HG03039 (cell line): ENCODE measurements around the gene MCF2L.
"Not testable (repeated sequence)": the region's sequence is repeated elsewhere in the genome, so short reads cannot be mapped to it uniquely, and the experiment has no call there.

Experiments used
- ATAC-seq: cut with Tn5 transposase; IDR thresholded peaks from one replicate; pipeline ENCODE4 v1.9.1; 2021; ENCODE audit warnings: mild to moderate bottlenecking, moderate library complexity; ENCODE audit not compliant: unreplicated experiment

MCF2L gene

DNA sequence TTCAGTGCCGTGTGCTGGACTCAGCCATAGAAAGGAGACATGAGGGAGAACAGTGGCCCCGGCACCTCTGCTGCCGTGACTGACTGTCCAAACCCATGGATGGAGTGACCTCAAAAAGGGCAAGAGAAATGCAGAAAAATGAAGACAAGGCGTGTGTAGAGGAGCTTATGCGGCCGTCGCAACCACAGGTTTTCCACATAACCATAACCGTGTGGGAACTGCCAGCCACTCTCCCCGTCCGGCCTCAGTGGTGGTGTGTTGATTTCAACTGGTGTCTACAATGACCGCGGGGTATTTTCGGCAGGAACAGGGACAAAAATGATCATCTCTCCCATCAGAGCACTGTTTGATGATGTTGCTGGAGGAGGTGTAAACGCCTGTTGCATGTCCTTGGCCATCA is 93.7 kb downstream of the MCF2L start:
- no peak for ATAC-seq

DNA sequence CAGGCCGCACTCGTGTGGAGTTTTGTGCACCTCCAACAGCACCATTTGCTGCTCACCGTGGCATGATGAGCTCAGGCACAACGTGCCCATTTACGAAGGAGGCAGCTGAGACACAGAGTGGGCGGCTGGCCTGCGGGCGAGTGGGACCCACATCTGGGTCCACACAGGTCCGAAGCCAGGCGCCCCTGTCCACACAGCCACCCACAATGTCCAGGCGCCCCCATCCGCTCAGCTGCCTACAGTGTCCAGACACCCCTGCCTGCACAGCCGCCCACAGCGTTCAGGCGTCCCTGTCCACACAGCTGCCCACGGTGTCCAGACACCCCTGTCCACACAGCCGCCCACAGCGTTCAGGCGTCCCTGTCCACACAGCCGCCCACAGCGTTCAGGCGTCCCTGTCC is 94.1 kb downstream of the MCF2L start:
- no peak for ATAC-seq

DNA sequence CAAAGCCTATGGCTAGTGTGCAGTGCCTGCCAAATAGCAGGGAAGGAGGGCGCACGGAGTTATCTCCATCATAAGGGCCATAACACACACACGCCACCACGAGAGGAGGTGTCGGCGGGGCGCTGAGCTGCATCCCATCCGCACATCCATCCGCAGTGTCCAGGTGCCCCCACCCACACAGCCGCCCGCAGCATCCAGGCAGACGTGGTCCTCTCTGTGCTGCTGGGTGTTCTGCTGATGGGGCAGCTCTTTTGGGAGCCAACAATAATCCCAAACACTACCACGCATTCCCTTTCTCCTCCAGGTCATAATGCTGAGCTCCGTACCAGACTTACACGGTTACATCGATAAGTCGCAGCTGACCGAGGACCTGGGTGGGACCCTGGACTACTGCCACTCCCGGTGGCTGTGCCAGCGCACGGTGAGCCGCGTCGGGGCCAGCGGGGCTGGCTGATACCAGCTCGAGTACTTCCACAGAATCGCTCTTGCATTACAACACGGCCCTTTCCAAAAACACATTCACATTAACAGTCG is 95.1 kb downstream of the MCF2L start:
- no peak for ATAC-seq

DNA sequence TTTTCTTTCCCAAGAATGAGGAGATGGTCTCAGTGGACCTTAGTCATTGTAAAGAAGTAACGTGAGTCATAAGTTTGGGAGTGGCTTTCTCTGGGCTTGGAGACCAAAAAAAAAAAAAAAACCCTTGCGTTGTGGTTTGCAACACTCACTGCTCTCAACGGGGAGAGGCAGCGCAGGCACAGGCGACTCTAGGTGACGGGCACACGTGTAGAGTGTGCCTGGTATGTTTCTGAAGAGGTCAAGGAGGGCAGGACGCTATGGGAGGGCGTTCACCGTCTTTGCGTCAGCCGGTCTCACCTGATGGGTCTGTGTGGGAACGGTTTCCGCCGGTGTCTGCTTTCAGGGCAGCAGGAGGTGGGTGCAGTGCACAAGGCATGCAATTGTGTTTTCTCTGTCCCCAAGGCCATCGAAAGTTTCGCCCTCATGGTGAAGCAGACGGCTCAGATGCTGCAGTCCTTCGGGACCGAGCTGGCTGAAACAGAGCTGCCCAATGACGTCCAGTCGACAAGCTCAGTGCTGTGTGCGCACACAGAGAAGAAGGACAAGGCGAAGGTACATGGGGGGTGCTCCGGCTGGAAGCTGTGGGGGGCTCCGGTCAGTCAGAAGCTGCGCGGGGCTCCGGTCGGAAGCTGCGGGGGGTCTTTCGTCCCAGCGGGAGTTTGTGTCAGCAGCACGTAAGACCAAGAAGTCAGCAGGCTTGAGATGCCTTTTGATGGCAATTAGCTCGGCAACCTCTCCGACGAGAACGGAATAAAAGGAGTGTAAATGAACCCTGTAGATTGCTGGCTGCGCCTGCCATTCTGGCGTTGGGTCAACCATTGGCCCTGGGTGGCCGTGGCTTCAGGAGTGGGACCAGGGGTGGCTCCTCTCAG is 95.8 kb downstream of the MCF2L start:
- ATAC-seq: no peak

DNA sequence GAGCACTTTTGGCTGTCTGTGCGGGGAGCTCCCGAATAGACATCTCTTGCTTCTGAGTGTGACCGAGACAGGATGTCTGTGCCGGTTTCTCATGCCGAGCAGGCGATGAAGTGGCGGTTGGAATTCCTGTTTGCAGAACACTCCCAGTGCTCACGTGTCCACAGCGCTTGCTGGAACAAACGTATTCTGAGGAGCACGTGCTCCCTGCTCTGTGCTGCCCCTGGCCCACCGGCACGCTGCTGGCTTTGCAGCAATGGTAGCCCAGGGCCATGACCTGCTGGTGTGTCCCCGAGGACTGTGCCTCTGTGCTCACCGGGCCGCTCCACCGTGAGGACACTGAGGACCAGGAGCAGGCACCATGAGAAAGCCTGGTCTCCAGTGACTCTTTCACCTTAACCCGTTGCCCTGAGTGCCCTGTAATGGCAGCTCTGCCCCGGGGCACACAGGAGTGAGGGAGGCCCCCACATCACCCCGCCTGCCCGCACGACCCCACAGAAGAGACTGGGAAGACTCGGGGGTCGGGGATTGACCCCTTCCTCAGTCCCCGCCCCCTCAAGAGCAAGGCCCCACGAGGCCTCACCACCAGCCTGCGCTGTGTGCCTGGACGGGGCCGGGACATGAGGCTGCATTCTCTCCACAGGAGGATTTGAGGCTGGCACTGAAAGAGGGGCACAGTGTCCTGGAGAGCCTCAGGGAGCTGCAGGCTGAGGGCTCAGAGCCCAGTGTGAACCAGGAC is 96.6 kb downstream of the MCF2L start:
- no peak for ATAC-seq

DNA sequence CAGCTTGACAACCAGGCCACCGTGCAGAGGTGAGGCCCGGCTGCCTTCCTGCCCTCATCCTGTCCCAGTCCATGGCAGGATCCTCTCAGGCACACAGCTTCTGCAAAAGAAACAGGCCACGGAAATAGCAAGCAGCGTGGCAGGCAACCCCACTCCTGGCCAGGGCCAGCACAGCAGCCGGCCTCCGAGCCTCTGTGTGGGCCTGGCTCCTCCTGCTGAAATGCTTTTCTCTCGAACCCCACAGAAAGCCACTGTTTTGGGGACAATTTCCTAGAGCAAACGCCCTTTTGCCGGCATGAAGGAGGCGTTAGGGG is 97.1 kb downstream of the MCF2L start:
- ATAC-seq: no peak

DNA sequence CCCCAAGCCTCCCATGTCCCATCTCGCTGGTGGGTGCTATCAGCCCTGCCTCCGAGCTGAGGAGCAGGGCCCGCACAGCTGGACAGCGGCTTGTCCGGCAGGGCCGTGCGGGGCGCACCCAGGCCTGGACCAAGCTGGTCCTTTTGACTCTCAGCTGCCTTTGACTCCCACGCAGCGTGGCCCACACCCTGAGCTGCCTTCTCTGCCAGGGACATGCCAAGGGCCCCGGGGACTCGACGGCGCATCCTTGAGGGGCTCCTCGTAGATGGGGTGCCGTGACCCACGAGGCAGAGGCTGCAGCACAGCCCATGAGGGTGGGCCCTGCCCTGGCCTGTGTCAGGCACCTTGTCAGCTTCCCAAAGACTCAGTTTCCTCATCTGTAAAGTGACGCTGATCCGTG is 97.7 kb downstream of the MCF2L start:
- ATAC-seq: no peak

DNA sequence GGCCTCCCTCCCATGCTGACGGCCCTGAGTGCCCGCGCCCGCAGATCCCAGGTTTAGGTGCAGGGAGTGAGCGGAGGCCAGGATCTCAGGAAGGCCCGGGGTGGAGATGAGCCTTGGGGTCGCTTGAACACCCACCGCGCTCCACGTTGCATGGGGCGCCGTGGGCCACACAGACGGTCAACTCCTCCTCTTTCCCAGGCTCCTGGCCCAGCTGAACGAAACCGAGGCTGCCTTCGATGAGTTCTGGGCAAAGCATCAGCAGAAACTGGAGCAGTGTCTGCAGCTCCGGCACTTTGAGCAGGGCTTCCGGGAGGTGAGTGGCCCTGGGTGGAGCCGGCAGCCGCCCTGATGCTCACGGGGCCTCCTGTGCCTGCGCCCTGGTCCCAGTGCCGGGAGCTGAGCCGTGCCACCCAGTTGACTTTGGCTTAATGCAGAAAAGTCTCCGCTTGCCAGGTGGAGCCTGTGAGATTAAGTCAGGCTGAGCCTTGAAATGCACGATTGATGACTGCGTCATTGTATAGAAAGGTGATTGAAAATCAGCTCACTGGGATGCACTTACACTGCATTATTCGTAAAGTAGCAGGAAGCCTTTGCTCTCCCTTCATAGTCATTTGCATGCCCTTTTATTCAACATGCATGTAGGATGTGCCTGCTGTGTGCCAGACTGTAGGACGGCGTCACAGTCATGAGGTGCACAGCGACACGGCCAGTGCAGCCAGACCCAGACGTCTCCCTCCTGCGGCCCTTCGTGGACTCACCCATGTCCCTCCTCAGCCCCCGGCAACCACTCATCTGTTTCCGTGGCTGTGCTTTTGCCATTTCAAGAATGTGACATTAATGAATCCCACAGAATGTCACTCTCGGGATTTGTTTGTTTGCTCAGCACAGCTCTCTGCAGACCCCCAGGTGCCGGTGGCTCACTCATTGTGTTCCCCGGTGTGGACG is 101.1 kb downstream of the MCF2L start:
- no peak for ATAC-seq

DNA sequence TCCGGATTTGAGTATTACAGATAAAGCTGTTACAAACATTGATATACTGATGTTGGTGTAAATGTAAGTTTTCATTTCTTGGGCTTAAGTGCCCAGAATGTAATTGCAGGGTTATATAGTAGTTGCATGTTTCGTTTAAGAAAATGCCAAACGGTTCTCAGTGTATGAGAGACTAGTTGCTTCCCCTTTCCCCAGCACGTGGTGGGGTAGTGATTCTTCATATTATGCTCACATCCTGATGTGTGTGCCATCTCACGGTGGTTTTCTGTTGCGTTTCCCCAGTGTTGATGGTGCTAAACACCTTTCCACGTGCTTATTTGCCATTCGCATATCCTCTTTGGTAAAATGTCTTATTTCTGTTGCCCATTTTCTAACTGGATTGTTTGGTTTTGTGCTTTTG is 101.8 kb downstream of the MCF2L start:
- ATAC-seq: no peak

DNA sequence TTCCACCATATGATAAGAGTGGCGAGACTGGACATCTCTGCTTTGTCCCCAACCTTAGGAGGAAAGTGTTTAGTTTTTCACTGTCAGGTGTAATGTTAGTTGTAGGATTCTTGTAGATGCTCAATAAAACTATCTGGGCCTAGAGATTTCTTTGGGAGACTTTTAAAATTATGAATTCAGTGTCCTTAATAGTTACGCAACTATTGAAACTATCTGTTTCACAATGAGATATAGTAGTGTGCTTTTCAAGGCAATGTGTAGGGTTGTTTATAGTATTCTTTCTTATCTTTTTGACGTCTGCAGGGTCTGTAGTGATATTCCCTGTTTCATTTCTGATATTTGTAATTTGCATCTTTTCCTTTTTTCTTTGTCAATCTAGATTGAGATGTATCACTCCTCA is 103.4 kb downstream of the MCF2L start:
- ATAC-seq: no peak

DNA sequence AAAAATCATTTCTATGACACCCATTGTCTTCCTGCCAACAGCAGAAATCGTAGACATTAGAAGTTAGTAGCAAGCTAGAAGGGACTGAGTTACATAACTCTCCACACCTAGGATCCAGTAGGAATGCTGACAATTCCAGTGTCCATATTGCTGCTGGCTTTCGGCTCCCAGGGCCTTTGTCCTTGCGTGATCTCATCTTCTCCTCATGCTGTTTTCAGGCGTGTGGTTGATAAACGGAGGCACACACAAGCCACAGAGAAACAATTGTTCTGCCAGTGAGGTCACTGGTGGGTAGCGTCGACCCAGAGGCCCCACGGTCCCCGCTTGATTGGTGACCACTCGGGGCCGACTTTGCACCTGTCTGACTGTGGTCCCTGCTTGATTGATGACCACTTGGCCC is 104.9 kb downstream of the MCF2L start:
- no peak for ATAC-seq

DNA sequence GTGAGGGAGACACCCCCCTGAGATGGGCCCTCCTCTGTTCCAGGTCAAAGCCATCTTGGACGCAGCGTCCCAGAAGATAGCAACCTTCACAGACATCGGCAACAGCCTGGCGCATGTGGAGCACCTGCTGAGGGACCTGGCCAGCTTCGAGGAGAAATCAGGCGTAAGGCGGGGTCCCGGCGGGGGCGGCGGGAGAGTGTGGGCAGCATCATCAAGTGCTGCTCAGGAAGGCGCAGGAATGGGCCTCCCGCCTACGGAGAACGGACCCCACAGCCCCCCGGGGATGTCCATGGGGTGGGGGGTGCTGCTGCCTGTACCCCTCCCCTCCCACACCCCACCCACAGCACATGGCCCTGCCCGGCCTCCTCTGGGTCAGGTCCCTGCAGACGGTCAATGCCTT is 105.4 kb downstream of the MCF2L start:
- ATAC-seq: no peak

DNA sequence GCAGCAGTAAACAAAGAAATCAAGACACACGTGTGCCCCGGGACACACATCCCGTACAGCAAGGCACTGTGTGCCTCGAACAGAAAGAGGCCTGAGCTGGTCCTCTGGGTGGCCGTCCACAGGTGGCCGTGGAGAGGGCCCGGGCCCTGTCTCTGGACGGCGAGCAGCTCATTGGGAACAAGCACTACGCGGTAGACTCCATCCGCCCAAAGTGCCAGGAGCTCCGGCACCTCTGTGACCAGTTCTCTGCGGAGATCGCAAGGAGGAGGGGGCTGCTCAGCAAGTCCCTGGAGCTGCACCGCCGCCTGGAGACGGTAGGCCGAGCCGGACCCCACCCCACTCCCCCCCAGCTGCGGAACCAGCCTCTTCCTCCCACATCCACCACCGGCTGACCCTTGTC is 105.9 kb downstream of the MCF2L start:
- no peak for ATAC-seq

DNA sequence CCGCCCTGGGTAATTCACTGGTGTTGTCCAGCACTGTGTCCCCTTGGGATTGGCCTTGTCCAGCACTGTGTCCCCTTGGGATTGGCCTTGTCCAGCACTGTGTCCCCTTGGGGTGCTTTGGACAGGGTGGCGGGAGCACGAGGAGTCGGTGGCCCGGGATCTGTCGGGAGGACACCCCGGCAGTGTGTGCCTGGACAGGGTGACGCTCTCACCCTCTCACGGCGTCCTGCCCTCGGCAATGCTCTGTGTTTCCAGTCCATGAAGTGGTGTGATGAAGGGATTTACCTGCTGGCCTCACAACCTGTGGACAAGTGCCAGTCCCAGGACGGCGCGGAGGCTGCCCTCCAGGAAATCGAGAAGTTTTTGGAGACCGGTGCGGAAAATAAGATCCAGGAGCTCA is 106.7 kb downstream of the MCF2L start:
- ATAC-seq: no peak

DNA sequence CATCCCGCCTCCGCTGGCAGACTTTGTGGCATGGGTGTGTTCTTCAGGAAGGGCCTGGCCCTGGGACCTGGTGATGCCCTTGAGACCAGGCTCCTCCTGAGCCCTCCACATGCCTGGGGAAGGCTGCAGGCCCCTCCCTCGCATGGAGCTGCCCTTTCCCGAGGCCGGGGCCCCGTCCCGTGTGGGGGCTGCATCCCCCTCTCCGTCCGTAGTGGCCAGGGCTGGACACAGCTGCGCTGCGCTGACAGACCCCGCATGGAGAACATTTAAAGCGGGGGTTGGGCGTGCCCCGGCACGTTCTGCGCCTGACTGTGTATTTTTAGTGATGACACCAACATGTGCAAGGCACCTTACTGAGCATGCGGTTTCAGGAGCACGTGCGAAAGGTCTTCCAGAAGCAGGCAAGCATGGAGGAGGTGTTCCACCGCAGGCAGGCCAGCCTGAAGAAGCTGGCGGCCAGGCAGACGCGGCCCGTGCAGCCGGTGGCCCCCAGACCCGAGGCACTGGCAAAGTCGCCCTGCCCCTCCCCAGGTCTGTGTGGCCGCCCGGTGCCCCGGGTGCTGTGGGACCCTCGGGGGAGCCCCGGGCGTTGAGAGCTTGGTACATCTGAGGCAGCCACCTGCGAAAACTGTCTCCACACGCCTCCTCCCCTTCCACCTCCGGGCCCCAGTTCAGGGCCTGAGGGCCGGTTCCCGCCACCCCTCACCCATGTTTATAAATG is 107.8 kb downstream of the MCF2L start:
- no peak for ATAC-seq

DNA sequence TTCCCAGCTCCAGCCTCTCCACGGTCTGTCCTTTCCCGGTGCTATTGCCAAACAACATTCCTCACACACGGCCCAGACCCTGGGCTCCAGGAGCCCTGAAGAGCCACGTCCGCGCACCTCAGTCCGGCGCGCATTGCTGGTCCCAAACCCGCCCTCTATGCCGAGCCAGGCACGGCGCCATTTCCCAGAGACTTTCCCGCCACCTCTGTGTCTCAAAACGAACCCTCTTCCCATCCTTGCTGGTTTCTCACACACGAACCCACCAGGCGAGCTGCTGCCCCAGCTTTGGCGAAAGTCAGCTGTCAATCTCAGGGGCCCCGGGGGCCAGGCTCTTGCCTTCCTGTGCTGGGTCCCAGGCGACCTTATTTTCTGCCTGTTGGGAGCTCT is 108.5 kb downstream of the MCF2L start:
- ATAC-seq: no peak

DNA sequence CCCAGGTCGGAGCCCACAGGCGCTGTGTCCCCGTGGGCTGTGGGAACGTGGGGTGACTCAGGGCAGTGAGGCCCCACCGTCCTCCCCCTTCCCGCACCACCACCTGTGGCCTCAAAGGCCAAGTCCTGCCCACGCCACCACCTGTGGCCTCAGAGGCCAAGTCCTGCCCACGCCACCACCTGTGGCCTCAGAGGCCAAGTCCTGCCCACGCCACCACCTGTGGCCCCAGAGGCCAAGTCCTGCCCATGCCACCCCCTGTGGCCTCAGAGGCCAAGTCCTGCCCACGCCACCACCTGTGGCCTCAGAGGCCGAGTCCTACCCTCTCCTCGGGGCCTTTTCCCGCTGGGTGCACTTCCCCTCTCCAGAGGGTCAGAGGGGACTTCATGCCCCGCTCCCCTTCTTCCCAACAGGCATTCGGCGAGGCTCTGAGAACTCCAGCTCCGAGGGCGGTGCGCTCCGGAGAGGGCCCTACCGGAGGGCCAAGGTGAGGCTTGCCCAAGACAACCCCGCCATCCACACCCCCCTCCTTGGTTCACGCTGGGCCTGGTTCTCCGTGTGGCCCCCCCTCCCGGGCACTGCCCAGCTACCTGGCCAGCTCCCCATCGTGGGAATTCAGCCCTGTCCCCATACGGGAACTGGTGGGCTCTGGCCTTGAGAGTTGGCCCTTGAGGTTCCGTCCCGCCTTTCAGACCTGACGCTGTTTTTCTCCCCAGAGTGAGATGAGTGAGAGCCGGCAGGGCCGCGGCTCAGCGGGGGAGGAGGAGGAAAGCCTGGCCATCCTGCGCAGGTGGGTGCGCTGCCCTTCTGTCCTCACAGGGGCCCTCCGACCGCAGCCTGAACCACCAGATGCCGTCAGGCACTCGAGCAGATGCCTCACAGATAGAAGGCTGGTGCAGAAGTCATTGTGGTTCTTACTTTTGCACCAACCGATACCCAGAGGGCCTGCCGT is 109.2 kb downstream of the MCF2L start:
- ATAC-seq: no peak

DNA sequence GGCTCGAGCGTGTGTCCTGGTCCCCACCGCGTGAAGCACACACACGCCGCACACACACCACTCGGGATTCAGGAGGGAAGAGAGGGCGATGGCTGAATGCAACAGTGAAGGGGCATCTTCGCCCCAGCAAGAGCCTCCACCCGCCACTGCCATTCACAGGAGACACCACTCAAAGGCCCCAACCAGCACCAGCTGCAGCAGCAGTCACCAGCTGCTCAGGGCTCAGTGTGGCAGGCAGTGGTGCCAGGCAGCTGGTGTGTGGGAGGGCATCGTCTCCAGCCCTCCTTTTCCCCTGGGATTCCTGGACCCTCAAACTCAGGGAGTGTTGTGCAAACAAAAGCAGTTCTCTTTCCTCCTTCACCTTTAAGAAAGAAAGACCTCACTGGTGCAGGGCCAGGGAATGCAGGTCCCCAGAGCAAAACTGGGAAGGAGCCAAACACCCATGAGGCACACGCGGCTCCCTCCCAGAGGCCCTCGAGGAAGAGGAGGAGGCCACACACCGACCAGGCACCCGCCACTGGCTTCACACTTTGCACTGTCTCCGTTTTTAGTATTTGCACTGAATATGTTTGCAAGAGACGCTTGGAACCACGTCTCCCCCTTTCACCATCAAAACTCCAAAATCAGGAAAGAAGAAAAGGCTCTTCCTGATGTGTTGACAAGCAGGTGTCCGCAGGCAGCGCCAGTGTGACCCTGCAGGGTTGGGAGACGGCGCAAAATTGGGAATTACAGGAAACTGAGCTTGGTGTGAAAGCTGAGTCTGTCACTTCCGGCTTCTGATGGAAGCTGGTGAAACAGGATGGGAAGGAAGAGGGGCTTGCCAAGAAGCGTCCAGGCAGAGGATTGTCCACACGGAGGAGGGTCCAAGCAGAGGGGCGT is 110.1 kb downstream of the MCF2L start:
- ATAC-seq: no peak

DNA sequence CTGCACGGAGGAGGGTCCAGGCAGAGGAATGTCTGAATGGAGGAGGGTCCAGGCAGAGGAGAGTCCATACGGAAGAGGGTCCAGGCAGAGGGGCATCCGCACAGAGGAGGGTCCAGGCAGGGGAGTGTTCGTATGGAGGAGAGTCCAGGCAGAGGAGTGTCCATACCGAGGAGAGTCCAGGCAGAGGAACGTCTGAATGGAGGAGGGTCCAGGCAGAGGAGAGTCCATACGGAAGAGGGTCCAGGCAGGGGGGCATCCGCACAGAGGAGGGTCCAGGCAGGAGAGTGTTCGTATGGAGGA is 110.7 kb downstream of the MCF2L start:
- ATAC-seq: not testable (repeated sequence)
